Measurements from ENCODE around the gene DENND4C.
"Not testable (repeated sequence)": the region's sequence is repeated elsewhere in the genome, so short reads cannot be mapped to it uniquely, and the experiment has no call there.

DENND4C gene

DNA sequence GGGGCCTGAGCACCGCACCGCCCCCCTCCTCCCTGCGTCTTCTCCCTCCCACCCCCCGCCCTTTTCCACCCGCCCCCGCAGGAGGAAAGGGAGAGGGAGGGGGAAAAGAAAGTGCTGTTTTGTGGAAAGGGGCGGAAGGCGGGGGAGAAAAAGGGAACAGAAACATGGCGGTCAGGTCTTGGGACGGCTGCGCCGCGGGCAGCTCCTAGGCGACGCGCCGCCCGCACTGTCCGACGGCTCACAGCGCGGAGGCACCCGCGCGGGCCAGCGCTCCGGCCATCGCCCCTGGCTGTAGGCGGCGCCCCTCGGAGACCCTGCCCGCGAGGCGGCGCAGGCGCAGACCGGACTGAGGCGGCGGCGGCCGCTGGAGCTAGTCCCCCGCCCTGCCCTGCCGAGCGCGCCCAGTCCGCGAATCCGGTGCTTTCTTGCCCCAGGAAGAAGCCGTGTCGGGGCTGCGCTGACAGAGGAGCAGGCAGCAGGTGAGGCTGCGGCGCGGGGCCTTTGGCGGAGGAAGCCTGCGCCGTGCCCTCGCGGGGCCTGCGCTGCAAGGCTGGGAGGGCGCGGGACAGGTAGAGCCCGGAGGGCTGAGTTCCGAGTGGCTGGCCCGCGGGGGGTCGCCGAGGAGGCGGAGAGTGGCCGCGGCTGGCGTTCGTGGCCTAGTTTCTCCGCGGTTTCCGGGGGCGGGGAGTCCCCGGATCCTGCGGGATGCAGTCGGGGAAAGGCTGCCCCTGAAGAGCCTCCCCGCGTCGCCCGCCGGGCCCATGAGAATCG, at the start of gene DENND4C:
Gene DENND4C, plus strand, starts transcription at position 339 of the 771 bp plus-strand sequence. CDS start 45,482 bp downstream, outside the sequence.
- peak; percentile 65 for DNase-seq (ENCODE audit: low read depth)

GRCh38 chr9:19180991-19181390, 49.5 kb upstream of the DENND4C start:
- DNase-seq (ENCODE audit: low read depth), result no peak

DNA sequence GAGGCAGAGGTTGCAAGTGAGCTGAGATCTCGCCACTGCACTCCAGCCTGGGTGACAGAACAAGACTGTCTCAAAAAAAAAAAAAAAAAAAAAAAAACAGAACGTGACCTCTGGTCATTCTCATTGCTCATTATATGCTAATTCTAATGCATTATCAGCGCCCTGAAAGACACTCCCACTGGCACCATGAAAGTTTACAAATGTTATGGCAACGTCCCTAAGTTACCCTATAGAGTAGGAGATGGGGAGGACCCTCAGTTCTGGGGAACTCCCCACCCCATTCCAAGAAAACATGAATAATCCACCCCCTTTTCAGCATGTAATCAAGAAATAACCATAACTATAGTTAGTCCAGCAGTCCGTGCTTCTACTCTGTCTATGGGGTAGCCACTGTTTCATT, 48.9 kb upstream of the DENND4C start:
- no peak for DNase-seq (ENCODE audit: low read depth)

GRCh38 chr9:19184144-19184917, 46.2 kb upstream of the DENND4C start:
- DNase-seq (ENCODE audit: low read depth), result peak; percentile 74

DNA sequence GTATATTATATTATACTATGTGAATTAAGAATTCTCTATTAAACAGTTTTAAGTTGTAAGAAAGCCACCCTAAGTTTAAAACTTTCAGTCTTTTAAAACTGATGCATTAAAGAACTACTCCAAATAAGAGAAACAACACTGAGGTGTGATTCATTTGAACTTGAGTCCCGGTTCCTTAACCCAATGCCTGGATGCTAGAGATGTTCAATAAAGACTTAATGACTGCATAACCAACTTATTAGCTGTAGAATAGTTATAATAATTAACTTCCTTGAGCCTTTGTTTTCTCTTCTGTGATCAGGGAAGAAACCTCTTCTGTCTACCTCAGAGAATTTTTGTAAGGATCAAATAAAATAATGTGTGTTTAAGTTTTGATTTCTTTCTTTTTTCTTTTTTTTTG, 45.3 kb upstream of the DENND4C start:
- no peak for DNase-seq (ENCODE audit: low read depth)

- no peak for DNase-seq (ENCODE audit: low read depth)
Measured at GRCh38 chr9:19186232-19186631, 44.3 kb upstream of the DENND4C start.

DNA sequence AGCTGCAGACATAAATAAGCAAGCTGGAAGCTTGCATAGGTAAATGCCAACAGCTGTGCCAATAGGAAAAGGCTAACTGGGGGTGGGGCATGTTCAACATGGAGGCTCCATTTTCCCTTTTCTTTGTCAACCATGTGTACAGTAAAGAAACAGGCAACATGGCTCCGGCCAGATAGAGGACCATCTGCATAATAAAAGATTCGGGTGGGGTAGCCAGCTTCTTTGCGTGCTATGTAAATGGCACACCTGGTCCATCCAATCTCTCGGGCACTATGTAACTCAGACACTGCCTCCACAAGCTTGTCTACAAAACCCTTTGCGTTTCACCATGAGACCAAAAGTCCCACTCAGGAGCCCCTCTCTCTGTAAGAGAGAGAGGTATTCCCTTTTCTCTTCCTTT, 41.7 kb upstream of the DENND4C start:
- DNase-seq (ENCODE audit: low read depth), result no peak

- no peak for DNase-seq (ENCODE audit: low read depth)
Measured at GRCh38 chr9:19192202-19193028, 38.1 kb upstream of the DENND4C start.

- DNase-seq (ENCODE audit: low read depth), result no peak
Measured at GRCh38 chr9:19193029-19193324, 37.5 kb upstream of the DENND4C start.

GRCh38 chr9:19193358-19193973, 37.0 kb upstream of the DENND4C start:
- not testable (repeated sequence) for DNase-seq (ENCODE audit: low read depth)

- DNase-seq (ENCODE audit: low read depth), result no peak
Measured at GRCh38 chr9:19198406-19198805, 32.1 kb upstream of the DENND4C start.

- no peak for DNase-seq (ENCODE audit: low read depth)
Measured at GRCh38 chr9:19199012-19199411, 31.5 kb upstream of the DENND4C start.

GRCh38 chr9:19200229-19200628, 30.3 kb upstream of the DENND4C start:
- DNase-seq (ENCODE audit: low read depth), result no peak

DNA sequence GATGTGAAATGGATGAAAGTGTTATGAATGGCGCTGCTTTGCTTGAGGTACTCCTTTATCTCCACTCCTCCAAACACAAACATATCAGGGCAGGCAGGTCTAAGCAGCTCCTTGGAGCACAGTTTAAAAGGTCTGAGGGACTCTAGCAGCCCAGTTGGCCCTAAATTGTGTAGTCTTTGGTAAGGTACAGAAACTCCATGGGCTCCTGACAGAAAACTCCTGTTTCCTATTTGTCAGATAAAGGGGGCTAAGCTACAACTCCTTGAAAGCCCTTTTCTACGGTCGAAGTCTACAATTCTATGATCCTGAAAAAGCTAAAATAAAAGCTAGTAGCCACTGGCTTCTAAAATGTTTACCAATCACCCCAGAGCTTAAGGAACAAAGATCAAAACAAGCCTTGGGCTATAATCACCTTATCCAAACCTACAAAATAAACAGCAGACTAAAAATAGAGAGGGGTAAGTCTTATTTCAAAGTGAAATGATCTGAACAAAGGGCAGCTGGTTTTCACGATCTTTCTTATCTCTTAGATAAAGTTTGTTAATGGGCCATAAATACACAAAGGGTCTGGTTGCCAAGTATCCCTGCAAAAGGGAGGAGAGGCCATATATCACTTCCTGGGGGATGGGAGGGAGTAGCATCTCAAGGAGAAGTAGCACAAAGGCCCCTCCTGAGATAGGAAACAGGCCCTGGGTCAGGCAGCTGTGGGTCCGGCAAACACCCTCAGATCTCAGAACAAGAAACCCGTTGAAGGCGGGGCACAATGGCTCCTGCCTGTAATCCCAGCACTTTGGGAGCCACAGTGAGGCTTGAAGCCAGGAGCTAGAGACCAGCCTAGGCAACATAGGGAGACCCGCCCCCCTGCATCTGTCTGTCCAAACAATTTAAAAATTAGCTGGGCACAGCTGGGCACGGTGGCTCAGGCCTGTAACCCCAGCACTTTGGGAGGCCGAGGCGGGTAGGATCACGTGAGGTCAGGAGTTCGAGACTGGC, 28.3 kb upstream of the DENND4C start:
- no peak for DNase-seq (ENCODE audit: low read depth)

DNA sequence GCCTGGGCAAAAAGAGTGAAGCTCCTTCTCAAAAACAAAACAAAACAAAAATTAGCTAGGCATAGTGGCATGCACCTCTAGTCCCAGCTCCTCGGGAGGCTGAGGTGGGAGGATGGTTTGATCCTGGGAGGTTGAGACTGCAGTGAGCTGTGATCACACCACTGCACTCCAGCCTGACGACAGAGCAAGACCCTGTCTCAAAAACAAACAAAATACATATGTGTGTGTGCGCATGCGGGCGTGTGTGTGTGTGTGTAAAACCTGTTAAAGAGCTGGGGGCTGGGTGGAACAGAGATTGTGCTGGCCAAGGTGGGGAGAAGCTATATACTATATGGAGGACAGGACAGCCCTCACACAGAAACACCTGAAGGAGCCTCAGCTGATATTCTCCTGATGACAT, 27.4 kb upstream of the DENND4C start:
- no peak for DNase-seq (ENCODE audit: low read depth)

- no peak for DNase-seq (ENCODE audit: low read depth)
Measured at GRCh38 chr9:19208653-19209052, 21.8 kb upstream of the DENND4C start.

DNA sequence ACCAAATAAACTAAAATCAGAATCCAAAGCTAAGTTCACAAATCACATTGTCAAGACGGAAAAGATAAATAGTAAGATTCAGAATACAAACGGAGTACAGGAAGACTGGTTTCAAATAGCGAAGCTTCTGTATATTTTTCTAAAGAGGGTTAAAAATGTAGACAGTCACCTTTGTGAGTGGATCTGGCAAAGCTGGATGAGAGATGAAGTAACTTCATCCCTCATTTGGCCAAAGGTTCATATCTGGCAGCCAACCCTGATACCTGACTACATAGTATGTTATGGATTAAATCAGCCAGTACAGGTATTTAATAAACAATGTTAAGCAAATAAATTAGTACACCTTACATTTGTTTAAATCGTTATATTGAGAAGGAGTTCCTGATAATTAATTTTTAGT, 21.3 kb upstream of the DENND4C start:
- no peak for DNase-seq (ENCODE audit: low read depth)

- DNase-seq (ENCODE audit: low read depth), result no peak
Measured at GRCh38 chr9:19213823-19214222, 16.7 kb upstream of the DENND4C start.

DNA sequence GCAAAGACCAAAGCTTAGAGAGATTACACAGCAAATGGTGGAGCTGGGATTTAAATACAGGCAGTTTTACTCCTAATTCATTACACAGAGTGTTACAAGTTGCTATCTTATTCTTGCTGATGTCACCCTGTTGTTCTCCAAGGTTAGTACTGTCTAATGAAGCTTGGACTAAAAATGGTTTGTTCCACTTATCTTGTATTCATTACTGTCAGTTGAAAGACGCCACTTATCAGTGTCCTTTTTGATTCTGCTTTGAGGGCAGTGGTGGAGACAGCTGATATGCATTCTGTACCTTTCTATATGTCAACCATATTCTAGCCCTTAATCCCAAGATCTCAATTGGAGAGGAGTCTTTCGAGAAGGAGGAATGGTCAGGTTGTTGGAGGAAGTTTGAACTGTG, 14.0 kb upstream of the DENND4C start:
- no peak for DNase-seq (ENCODE audit: low read depth)

DNA sequence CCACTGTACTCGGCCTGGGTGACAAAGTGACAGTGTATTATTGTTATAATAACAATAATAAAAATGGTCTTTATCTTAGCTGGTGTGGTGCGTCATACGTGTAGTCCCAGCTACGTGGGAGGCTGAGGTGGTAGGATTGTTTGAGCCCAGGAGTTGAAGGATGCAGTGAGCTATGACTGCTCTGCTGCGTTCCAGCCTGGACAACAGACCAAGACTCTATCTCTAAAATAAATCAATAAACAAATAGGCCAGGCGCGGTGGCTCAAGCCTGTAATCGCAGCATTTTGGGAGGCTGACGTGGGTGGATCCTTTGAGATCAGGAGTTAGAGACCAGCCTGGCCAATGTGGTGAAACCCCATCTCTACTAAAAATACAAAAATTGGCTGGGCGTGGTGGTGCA, 9.2 kb upstream of the DENND4C start:
- DNase-seq (ENCODE audit: low read depth), result no peak

DNA sequence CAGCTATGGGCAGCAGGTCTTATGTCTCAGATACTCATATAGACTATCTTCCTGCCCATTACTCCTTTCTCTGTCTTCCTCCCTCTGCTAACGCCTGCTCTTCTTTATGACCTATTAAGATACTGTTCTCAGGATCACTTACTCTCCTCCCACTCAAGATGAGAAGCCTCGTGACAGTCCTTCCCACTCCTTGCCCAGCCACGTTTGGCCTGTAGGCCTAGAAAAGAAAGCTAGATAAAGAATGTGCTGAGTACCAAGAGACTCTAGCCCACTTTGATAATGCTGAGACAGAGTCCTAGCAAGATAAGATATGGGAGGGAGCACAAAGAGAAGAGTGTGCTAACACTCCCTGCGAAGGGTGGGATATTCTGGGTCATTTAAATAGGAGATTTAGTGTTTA, 6.8 kb upstream of the DENND4C start:
- no peak for DNase-seq (ENCODE audit: low read depth)
